Stimulated activated CD4-positive, alpha-beta T cell treated with anti-CD3 and anti-CD28 coated beads, Interleukin-4, amount 100 ng/mL, for 24 hours (primary cell): ENCODE measurements around the gene CPTP.
A peak's percentile ranks its signal among the peaks of the same experiment; 100 is the strongest.
"Not testable (repeated sequence)": the region's sequence is repeated elsewhere in the genome, so short reads cannot be mapped to it uniquely, and the experiment has no call there.

Source experiments
- DNase-seq: peaks from one replicate; pipeline ENCODE4 v3.0.0-alpha.2; 2020

CPTP gene

DNA sequence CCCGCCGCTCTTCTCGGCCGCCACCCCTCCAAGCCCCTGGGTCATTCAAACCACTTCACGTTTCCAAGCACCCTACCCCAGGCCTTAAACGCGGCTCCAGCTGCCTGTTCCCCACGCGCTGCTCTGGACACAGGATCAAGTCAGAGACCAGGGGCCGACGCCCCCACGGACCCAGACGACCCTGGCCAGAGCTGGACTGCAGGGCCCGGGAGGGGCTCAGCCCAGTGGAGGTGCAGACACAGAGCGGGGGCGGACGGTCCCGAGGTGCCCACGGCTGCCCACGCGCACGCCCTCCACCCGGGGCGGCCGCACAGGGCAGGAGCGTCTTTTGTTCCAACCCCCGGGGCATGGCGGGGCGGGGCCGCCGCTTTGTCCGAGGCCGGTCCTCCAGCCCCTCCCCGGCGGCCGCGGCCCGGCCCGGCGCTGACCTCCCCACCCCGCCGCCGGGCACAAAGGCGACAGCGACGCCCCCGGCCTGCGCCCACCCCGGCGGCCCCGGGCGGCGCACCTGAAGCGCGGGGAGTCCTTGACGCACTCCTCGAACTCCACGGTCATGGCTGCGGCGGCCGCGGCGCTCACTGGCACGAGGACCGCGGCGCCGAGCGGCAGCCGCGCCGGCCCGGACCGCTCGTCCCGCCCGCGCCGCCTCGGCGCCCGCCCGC is 17.2 kb upstream of the CPTP start:
- DNase-seq, result no peak

DNA sequence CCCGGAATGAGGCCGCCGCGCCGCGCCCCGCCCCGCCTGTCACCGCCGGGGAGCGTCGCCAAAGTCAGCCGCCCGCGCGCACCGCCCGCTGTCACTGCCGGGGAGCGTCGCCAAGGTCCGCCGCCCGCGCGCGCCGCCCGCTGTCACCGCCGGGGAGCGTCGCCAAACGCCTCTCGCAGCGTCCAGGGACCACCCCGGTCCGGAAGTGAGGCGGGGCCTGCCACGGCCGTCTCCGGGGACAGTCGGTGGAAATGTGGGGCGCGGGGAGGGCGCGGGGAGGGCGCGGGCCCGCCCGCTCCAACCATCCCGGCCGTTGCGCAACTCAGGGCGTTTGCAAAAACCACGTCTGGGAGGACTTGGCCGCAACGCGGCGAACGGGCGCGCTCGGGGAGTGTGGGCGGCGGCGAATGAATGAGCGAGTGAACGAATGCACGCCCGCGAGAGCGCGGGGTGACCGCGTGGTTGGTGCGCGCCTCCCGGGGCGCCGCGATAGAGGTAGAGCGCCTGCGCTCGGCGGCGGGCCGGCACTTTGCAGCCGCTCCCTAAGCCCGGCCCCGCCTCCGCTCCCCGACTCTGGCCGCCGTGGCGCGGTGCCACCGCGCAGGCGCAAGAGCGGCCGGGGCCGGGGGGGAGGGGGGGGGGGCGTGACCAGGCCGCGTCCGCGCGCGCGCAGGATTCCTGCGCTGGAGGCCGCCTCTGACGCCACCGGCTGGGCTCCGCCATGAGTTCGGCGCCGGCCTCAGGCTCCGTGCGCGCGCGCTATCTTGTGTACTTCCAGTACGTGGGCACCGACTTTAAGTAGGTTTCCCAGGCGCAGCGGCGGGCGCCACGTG is 16.5 kb upstream of the CPTP start, which contains the start of the genes ACAP3 and PUSL1:
TSS of gene ACAP3 (minus strand) at position 8 of the 833 bp plus-strand sequence. CDS start 115 bp downstream, outside the sequence.
TSS of gene PUSL1 (plus strand) at position 675 of the 833 bp plus-strand sequence. CDS start at position 722, 47 bp downstream.
- peak; percentile 87 for DNase-seq

DNA sequence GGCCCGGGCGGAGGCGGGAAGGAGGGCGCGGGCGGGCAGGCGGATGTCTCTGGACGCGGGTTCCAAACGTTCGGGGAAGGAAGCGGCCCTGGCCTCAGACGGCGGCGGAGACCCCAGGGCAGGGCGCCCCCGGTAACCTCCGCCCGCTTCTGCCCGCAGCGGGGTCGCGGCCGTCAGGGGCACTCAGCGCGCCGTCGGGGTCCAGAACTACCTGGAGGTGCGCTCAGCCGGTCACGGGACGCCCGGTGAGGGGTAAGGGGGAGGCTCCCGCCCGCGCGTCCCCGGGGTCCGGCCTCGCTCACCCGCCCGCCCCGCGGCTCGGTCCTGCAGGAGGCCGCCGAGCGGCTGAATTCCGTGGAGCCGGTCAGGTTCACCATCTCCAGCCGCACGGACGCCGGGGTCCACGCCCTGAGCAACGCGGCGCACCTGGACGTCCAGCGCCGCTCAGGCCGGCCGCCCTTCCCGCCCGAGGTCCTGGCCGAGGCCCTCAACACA is 15.8 kb upstream of the CPTP start:
- DNase-seq, result no peak

DNA sequence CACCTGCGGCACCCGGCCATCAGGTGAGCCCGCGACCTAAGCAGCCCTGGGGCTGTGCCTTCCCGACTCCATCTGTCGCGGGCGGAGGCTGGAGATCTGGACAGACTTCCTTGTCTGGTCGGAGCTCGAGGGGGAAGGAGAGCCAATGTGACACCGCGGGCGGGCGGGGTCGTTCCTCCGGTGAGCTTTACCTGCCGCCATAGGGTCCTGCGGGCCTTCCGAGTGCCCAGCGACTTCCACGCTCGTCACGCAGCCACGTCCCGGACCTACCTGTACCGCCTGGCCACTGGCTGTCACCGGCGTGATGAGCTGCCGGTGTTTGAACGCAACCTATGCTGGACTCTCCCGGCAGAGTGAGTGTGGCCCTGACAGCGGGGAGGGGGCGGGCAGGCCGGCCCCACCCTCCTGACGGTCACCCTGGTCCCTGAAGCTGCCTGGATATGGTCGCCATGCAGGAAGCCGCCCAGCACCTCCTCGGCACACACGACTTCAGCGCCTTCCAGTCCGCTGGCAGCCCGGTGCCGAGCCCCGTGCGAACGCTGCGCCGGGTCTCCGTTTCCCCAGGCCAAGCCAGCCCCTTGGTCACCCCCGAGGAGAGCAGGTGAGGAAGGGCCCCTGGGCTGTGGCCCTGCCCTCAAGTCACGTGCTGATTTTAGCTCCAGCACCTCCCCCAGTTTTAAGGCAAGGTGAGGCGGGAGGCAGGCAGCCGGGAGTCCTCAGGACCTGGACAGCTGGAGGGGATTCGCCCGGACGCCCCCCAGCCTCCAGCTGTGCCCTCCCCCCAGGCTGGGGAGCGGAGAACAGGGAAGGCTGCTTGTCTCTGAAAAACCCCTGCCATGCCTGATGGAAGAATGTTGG is 15.1 kb upstream of the CPTP start:
- no peak for DNase-seq

DNA sequence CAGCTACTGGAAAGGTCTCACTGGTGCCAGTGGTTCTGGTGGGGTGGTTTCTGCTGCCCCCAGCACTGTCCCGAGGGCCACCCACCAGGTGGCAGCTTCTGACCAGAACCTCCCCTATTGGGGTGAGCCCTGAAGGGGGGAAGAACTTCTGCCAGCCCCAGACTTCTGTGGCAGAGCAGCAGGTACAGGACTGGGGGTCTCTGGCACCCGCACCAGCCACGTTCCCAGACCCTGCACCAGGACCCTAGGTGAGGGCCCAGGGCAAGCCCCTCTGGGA is 14.6 kb upstream of the CPTP start:
- no peak for DNase-seq

DNA sequence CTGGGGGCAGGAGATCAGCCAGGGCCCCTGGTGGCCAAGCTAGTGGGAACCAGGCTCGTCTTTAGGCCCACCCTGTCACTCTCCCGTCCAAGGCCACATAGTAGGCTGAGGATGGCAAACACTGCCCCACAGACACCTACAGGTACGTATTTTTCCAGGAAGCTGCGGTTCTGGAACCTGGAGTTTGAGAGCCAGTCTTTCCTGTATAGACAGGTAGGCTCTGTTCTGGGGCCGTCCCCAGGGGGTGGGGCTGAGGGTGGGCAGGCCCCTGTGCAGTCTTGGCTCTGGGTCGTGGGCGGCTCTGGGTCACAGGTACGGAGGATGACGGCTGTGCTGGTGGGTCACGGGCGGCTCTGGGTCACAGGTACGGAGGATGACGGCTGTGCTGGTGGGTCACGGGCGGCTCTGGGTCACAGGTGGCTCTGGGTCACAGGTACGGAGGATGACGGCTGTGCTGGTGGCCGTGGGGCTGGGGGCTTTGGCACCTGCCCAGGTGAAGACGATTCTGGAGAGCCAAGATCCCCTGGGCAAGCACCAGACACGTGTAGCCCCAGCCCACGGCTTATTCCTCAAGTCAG is 14.0 kb upstream of the CPTP start:
- DNase-seq, result no peak

DNA sequence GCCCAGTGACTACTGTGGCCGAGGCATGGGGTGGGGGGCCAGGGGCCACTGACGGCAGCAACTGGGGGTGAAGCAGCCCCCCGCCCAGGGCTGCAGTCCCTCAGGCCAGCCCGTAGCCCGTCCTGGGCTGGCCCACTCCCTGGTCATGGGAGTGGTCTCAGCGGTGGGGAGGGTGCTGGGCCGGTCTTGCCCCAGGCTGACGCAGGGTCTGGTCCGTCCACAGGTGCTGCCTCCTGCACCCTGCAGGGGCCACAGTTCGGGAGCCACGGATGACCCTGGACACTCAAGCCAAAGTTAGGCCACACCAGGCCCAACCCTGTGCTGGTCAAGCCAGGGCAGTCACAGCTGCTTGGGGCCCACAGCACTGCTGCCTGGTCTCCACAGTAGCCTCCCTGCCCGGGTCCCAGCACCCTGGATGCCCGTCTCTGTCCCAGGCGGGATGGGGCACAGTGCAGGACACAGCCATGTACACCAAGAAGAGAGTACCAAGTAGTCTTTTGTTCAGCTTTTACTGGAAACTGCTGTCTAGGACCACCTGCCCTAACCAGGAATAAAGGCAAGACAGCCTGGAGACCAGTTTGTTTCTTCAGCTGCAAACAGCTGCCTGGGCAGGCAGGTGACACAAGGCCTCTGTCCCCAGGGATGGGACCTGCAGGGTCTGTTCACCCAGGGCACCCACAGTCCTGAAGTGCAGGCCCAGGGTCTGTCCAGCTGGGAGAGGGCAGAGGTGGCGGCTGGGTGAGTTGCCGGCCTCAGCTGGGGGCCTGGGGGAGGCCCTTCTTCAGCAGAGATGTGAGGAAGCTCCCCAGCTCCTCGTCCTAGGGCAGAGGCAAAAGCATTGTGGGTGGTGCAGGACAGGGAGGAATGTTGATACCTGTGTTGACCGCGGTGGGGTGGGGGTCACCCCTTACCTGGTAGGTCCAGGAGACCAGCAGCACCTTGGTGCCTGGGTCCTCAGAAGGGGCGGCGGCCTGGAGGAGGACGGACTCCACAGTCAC is 13.2 kb upstream of the CPTP start:
- DNase-seq, result no peak

DNA sequence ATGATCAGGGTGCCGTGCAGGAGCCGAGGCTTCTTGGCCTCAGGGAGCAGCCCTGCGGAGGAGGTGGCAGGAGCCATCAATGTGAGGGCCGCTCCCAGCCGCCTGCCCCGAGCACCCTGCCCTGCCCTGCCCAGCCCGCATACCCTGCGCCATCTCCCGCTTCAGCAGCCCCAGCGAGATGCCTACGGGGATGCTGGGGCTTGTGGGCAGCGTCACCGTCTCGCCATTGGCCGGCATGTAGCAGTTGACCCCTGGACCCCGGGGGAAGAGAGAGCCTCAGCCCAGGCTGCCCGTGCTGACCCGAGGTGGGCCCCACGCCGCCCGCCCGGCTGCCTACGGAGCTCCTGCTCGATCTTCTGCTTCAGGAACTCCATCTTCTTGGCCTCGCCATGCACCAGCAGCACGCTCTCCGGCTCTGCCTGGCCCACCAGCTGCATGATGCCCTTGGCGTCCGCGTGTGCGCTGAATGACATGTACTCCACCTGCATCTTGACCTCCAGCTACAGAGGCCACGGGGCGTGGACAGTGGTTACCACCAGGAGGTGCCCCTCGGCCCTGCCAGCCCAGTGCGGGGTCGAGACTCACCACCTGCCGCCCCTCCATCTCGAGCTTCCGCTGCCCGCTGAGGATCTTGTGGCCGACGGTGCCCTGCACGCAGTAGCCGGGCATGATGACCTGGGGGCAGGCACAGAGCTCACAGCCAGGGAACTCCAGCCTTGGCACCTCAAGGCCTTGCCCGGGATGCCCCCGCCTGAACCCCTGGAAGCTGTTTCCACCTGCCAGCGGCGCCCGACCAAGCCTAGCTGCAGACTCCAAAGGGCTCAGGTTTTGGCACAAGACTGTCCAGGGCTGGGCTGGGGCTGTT is 11.9 kb upstream of the CPTP start:
- DNase-seq, result no peak

DNA sequence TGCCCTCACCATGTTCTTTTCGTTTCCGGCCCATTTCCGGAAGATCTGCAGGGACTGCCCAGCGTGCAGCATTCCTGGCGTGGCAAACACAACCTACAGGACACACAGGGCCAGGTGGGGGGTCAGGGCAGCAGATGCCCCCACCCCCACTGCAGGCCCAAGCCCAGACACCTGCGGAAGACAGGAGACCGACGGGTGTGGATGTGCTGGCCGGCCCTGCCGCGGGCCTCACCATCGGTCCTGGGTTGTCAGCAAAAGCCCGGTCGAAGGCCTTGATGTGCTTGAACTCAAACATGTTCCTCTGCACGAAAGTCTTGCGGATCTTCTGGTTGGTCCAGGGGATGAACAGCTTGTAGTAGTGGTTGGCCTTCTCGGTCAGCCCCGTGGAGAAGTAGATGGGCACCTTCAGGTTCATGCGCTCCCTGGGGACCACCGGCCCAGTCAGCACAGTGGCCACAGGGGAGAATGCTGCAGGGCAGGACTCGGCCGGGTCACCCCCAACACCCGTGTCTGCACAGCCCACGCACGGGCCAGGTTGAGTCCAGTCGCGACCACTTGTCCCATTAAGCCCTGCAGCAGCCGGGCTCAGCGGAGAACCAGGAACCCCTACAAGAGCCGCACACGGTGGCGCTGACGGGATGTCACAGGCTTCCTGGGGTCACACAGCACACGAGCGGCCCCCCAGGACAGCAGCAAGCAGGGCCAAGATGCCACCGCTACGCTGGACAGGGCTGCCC is 10.9 kb upstream of the CPTP start:
- DNase-seq, result no peak

DNA sequence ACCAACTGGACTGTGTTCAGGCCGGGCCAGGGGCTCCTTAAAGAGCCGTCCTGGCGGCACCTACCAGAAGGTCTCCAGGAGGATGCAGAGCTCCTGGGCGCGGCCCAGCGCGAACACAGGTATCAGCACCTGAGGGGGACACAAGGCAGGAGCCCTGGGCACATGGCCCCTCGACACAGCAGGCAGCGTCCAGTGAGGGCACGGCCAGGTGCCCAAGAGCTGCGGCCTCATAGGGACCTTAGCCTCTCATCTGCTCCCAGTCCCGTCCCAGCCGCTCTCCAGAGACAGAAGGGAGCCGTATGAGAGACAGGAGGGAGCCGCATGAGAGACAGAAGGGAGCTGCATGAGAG is 10.4 kb upstream of the CPTP start:
- no peak for DNase-seq

DNA sequence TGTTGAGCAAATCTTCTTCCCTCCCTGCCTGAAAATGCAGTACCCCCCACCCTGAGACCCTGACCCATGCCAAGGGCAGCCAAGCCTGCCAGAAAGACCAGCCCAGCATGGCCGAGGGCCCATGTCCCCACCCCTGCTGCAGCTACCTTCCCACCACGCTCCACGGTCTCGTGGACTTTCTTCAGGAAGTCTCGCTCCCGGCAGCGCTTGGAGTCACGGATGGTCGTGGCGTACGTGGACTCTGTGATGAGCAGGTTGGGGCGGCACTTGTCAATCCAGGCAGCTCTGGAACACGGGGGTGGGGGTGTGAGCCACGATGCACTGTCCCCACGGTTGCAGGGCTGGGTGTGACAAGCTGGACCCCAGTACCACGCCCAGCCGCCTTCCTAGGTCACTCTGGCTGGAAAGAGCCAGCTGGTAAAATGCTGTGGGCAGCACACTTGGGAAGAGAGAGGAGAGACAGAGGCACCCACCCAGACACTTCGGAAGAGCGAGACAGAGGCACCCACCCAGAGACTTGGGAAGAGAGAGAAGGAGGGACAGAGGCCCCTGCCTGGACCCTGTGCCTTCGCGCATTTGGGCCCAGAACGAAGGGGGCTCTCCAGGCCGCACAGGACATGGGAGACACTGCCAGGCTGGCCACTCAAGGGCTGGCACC is 9.8 kb upstream of the CPTP start:
- DNase-seq, result no peak

DNA sequence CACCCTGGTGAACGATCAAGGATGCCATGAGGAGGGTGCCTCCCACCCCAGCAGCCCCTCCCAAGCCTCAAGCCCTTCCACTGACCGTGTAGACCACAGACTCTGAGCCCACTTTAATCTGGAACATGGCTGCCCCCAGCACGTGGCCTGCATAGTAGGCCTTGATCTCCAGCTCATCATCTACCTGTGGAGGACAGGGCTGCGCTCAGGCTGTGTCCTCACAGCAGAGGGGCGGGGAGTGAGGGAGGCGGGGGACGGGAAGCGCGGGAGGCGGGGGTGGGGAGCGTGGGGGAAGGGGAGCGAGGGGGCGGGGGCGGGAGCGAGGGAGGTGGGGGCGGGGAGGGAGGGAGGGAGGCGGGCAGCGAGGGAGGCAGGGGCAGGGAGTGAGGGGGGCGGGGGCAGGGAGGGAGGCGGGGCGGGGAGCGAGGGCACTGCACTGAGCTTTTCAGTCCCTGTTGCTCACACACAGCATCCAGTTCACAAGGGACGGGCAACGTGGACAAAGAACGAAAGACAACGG is 9.1 kb upstream of the CPTP start:
- DNase-seq, result no peak

DNA sequence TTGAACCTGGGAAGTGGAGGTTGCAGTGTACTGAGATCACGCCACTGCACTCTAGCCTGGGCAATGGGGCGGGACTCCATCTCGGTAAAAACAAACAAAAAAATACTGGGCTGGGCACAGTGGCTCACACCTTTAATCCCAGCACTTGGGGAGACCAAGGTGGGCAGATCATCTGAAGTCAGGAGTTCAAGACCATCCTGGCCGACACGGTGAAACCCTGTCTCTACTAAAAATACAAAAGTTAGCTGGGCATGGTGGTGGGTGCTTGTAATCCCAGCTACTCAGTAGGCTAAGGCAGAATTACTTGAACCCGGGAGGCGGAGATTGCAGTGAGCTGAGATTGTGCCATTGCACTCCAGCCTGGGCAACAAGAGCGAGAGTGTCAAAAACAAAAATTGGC is 8.4 kb upstream of the CPTP start:
- not testable (repeated sequence) for DNase-seq

DNA sequence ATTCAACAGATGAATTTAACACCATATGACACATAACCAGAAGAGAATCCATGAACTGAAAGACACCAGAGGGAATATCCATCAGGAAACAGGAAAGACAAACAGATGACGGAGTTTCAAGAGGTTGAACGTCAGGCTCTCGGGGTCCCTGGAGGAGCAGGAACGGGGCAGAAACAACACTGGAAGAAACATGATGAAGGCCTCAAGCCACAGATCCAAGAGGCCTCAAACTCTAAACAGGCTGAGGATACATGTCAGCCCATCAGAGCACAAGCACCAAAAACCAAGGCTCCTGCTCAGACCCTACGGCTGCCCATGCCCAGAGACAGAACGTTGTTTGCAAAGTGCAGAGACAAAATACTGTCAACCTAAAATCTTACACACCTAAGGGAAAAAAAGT is 7.2 kb upstream of the CPTP start:
- no peak for DNase-seq

DNA sequence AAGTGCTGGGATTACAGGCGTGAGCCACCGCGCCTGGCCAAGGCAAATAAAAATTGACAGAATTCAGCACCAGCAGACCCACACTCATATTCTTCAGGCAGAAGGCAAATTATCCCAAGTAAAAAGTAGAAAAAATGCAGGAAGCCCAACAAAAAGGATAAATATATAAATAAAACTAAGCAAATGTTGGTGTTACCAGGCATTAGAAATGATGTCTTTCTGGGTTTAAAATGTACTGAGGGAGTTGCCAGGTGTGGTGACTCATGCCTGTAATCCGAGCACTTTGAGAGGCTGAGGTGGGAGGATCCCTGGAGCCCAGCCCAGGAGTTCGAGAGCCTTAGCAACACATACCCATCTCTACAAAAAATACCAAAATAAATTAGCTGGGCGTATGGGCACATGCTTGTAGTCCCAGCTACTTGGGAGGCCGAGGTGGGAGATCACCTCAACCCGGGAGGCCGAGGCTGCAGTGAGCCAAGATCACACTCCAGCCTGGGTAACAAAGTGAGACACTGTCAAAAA is 6.4 kb upstream of the CPTP start:
- no peak for DNase-seq

DNA sequence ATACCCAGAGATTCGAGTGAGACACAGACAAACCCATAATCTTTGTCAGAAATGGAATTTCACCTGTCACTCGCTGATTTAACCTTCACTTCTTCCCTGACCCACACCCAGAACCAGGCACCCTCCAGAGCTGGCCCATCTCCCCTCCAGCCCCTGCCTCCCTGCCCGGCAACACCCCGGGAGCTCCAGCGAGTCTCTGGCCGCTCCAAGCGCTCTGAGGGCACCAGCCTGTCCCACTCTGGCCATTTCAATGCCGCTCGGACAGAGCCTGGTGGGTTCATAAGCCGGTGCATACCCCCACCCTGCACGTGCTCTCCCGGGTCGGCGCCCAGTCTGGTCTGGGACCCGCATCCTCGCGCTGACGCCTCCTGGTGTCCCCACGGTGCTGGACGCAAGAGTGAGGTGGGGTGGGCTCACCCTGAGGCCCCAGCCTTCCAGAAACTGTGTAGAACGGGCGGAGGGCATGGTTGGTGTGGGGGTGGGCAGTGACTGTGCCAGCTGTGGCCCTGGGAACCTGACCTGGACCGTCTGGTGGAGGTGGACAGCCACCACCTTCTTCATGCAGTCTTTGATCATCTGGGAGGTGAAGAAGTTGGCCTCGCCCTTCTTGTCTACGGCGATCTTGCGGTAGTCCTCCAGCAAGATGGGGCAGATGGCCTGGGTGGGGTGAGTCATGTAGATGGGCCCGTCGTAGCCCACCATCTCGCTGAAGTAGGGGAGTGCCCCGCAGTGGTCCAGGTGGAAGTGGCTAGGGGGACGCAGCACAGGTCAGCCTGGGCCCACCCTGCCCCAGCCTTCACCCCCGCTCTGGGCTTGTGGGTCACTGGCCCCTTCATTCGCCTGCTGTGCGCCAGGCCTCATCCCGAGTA is 5.6 kb upstream of the CPTP start:
- no peak for DNase-seq

DNA sequence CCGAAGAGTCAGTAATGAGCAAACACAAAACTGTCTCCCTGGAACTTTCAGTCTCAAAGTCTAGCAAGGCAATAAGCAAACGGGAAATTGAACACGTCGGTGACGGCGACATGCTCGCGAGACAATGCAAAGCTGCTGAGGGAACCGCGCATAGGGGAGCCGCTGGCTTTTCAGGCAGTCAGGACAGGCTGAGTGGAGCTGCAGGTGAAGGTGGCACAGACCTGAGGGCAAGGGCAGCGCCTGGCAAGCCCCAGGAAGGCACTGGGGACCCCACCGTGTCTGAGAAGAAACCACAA is 5.0 kb upstream of the CPTP start:
- DNase-seq, result no peak
